ENCODE results near the gene GREM1.

DNA sequence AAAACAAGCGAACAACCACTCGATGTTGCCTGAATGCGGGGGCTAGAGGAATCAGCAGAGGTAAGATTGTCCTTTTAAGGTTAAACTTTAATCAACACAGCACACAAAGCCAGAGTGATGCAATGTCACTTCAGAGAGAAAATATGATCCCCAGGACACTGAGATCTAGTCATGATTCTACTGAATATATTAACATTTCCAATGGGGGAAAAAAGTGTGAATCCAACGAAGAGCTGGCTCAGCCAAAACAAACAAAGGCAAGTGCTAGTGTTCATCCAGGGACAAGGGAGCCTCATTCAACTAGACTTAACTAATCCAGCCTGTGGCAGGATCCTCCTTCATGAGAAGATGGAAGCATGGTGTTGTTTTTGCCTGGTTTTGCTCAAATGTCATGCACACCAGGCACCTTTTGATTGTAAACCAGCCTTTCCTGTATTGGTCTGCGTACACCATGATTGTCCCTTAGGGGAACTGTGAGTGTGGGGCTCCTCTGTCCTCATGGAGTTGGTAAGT is 40.5 kb upstream of the GREM1 start:
- TF ChIP-seq TAF1 (IDR thresholded peaks at IDR 0.05; ENCODE audit: borderline replicate concordance, insufficient read depth, low read length) (no peak), SIN3A (IDR thresholded peaks at IDR 0.05; ENCODE audit: borderline replicate concordance, insufficient read depth, low read length) (peak; percentile 97; the same call in 1 of the 2 replicates), POLR2AphosphoS5 (IDR thresholded peaks at IDR 0.05; ENCODE audit: low read depth, low read length) (peak; percentile 59)
- TF ChIP-seq, protein P1, sequence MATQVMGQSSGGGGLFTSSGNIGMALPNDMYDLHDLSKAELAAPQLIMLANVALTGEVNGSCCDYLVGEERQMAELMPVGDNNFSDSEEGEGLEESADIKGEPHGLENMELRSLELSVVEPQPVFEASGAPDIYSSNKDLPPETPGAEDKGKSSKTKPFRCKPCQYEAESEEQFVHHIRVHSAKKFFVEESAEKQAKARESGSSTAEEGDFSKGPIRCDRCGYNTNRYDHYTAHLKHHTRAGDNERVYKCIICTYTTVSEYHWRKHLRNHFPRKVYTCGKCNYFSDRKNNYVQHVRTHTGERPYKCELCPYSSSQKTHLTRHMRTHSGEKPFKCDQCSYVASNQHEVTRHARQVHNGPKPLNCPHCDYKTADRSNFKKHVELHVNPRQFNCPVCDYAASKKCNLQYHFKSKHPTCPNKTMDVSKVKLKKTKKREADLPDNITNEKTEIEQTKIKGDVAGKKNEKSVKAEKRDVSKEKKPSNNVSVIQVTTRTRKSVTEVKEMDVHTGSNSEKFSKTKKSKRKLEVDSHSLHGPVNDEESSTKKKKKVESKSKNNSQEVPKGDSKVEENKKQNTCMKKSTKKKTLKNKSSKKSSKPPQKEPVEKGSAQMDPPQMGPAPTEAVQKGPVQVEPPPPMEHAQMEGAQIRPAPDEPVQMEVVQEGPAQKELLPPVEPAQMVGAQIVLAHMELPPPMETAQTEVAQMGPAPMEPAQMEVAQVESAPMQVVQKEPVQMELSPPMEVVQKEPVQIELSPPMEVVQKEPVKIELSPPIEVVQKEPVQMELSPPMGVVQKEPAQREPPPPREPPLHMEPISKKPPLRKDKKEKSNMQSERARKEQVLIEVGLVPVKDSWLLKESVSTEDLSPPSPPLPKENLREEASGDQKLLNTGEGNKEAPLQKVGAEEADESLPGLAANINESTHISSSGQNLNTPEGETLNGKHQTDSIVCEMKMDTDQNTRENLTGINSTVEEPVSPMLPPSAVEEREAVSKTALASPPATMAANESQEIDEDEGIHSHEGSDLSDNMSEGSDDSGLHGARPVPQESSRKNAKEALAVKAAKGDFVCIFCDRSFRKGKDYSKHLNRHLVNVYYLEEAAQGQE (IDR thresholded peaks at IDR 0.05; ENCODE audit: insufficient read depth in 1 of 2, low read depth in 2 of 2, low read length in 2 of 2) = peak in 1 of 2 experiments; percentile 63; a peak in 2 of 4 replicates
